HepG2 (cell line): ENCODE data around the gene WIPF2. TPM values are rescaled to one million over a fixed set of nuclear protein-coding genes. Genes with fewer than 3 reads are reported as not detected.
A peak's percentile ranks its signal among the peaks of the same experiment; 100 is the strongest.

Experiments
- ELF1 ChIP-seq: sonication (generic); formaldehyde crosslinking; IDR thresholded peaks from 2 replicates; pipeline ENCODE4 v1.4.0; 2020; ENCODE audit warnings: missing genetic modification reagents
- EP300 ChIP-seq, 3 experiments: sonication (generic) in 1 of 3; formaldehyde crosslinking in 1 of 3; IDR thresholded peaks; 2 replicates each; pipeline versions ENCODE4 v1.5.1 to v1.6.1; 2011 to 2020; ENCODE audit warnings: low read depth in 2 of 3, low read length in 2 of 3, borderline replicate concordance in 1 of 3, improper control_type of control experiment in 1 of 3, mild to moderate bottlenecking in 1 of 3, missing genetic modification reagents in 1 of 3, moderate library complexity in 1 of 3
- ETV5 ChIP-seq: IDR thresholded peaks from 2 replicates; pipeline ENCODE4 v1.6.1; 2018; ENCODE audit warnings: missing biosample characterization, missing genetic modification reagents, inconsistent platforms, borderline replicate concordance
- KAT8 ChIP-seq: IDR thresholded peaks from 2 replicates; pipeline ENCODE4 v1.6.1; 2016; ENCODE audit warnings: missing genetic modification reagents, missing compliant biosample characterization
- MAZ ChIP-seq, 2 experiments: sonication (generic) in 1 of 2; formaldehyde crosslinking in 1 of 2; IDR thresholded peaks; 2 replicates each; pipeline versions ENCODE4 v1.5.0 to v1.6.1; 2012 to 2020; ENCODE audit warnings: low read depth in 2 of 2, mild to moderate bottlenecking in 2 of 2, borderline replicate concordance in 1 of 2, improper control_type of control experiment in 1 of 2, low read length in 1 of 2, missing genetic modification reagents in 1 of 2, moderate library complexity in 1 of 2
- PAX8 ChIP-seq: sonication (generic); formaldehyde crosslinking; IDR thresholded peaks from 2 replicates; pipeline ENCODE4 v1.8.0; 2022; ENCODE audit warnings: mild to moderate bottlenecking, missing genetic modification reagents, borderline replicate concordance
- RFX1 ChIP-seq: fragments of 450-650 bp; IDR thresholded peaks from 2 replicates; pipeline ENCODE4 v1.6.1; 2017
- SOX13 ChIP-seq, 3 experiments: fragments of 450-650 bp in 1 of 3; sonication (generic) in 1 of 3; formaldehyde crosslinking in 1 of 3; IDR thresholded peaks in 2 of 3; conservative IDR thresholded peaks in 1 of 3; 2 replicates each; pipeline versions ENCODE4 v1.5.0 to v1.6.1; 2016 to 2020; ENCODE audit warnings: antibody characterized with exemption in 1 of 3, mild to moderate bottlenecking in 1 of 3, missing compliant biosample characterization in 1 of 3, missing genetic modification reagents in 1 of 3, moderate library complexity in 1 of 3
- THAP11 ChIP-seq: IDR thresholded peaks from 2 replicates; pipeline ENCODE4 v1.6.1; 2016; ENCODE audit warnings: missing biosample characterization, missing genetic modification reagents
- USF2 ChIP-seq, 2 experiments: sonication (generic) in 1 of 2; formaldehyde crosslinking in 1 of 2; IDR thresholded peaks; 2 replicates each; pipeline versions ENCODE4 v1.5.1 to v1.6.1; 2011 to 2020; ENCODE audit warnings: borderline replicate concordance in 1 of 2, low read depth in 1 of 2, low read length in 1 of 2, mild to moderate bottlenecking in 1 of 2, missing genetic modification reagents in 1 of 2, moderate library complexity in 1 of 2
- ZFP91 ChIP-seq: sonication (generic); formaldehyde crosslinking; IDR thresholded peaks from 2 replicates; pipeline ENCODE4 v1.9.0; 2022; ENCODE audit warnings: missing genetic modification reagents, mild to moderate bottlenecking, borderline replicate concordance
- ZMAT3 ChIP-seq: sonication (generic); formaldehyde crosslinking; conservative IDR thresholded peaks from 2 replicates; pipeline ENCODE4 v1.7.0; 2021; ENCODE audit warnings: missing genetic modification reagents
- ZNF263 ChIP-seq: sonication (generic); formaldehyde crosslinking; IDR thresholded peaks from 2 replicates; pipeline ENCODE4 v1.4.0; 2020; ENCODE audit warnings: missing genetic modification reagents
- ZNF354B ChIP-seq: sonication (generic); formaldehyde crosslinking; IDR thresholded peaks from 2 replicates; pipeline ENCODE4 v1.8.0; 2022; ENCODE audit warnings: mild to moderate bottlenecking, missing genetic modification reagents
- ZNF740 ChIP-seq: sonication (generic); formaldehyde crosslinking; IDR thresholded peaks from 2 replicates; pipeline ENCODE4 v1.4.0; 2020; ENCODE audit warnings: missing genetic modification reagents
- ZNF781 ChIP-seq: sonication (generic); formaldehyde crosslinking; IDR thresholded peaks from 2 replicates; pipeline ENCODE4 v1.5.1; 2020; ENCODE audit warnings: borderline replicate concordance, mild to moderate bottlenecking, missing genetic modification reagents; ENCODE audit errors: not compliant biosample characterization
- polyA plus RNA-seq, 8 experiments: library from polyadenylated mRNA; depleted of rRNA in 3 of 8; stranded (reverse) in 7 of 8; unstranded in 1 of 8; fragments of >200 nt; fragmentation: Illumina TruSeq in 4 of 8; extraction: Trizol in 4 of 8; gene quantifications; 2 replicates each; pipeline versions ENCODE4 v1.2.1 to v1.2.3, GENCODE V29; 2011 to 2016; ENCODE audit warnings: low read depth in 4 of 8, missing spikeins in 1 of 8, mixed read lengths in 1 of 8; ENCODE audit not compliant: insufficient read depth in 1 of 8
- total RNA-seq, 5 experiments: library from RNA; depleted of rRNA; stranded (reverse); fragments of >200 nt; fragmentation: Illumina TruSeq; extraction: Trizol; gene quantifications; 2 replicates each; pipeline ENCODE4 v1.2.3, GENCODE V29; 2016; ENCODE audit warnings: low read depth in 1 of 5

WIPF2 gene
- total and polyA plus RNA-seq, 2 of the 13 experiments (the other 11 are each of a cell fraction or from before 2014, with no cell fraction given): 7.2 to 10.8 TPM

- TF ChIP-seq ZFP91 (CRISPR knock-in tag) (peak; percentile 34; the same call in 1 of the 2 replicates), ETV5 (CRISPR knock-in tag) (peak; percentile 53; the same call in 1 of the 2 replicates), ZNF263 (CRISPR knock-in tag) (peak; percentile 74), ZMAT3 (CRISPR knock-in tag) (no peak), ELF1 (0 out of 2 replicates have a peak, but pooled peaks have one; percentile 8), SOX13 (IDR thresholded peaks at IDR 0.05) (no peak), SOX13 (CRISPR knock-in tag; conservative IDR thresholded peaks at IDR 0.05 in 1 of 2, IDR thresholded peaks at IDR 0.05 in 1 of 2) (no peak), EP300 (IDR thresholded peaks at IDR 0.05; ENCODE audit: low read depth in 2 of 2, low read length in 2 of 2) (no peak), EP300 (CRISPR knock-in tag; IDR thresholded peaks at IDR 0.05; ENCODE audit: borderline replicate concordance) (no peak), ZNF740 (CRISPR knock-in tag) (peak; percentile 73; the same call in 1 of the 2 replicates), ZNF354B (CRISPR knock-in tag) (no peak), MAZ (IDR thresholded peaks at IDR 0.05; ENCODE audit: borderline replicate concordance, low read depth, low read length) (no peak), MAZ (CRISPR knock-in tag; IDR thresholded peaks at IDR 0.05; ENCODE audit: low read depth) (no peak), RFX1 (peak; percentile 73), KAT8 (CRISPR knock-in tag) (0 out of 2 replicates have a peak, but pooled peaks have one; percentile 14), USF2 (IDR thresholded peaks at IDR 0.05; ENCODE audit: low read depth, low read length) (0 out of 2 replicates have a peak, but pooled peaks have one; percentile 22), USF2 (CRISPR knock-in tag; IDR thresholded peaks at IDR 0.05; ENCODE audit: borderline replicate concordance) (peak; percentile 72; the same call in 1 of the 2 replicates), PAX8 (CRISPR knock-in tag) (no peak), THAP11 (peak; percentile 40; the same call in 1 of the 2 replicates), ZNF781 (CRISPR knock-in tag) (no peak)
Observed at GRCh38 chr17:40322358-40323315, 103.5 kb downstream of the WIPF2 start (continued).
